A549 (cell line): ENCODE data around the gene CUX1. TPM values are rescaled to one million over a fixed set of nuclear protein-coding genes. Genes with fewer than 3 reads are reported as not detected.
A peak's percentile ranks its signal among the peaks of the same experiment; 100 is the strongest.

ENCODE experiments used
- ATAC-seq, 2 experiments: fragments of 200-7000 bp in 1 of 2; fragments of >200 bp in 1 of 2; cut with Nextera tagmentation in 1 of 2; cut with Tn5 transposase in 1 of 2; 3 replicates each; pipeline versions ENCODE4 v1.8.0 to v1.9.1; 2018 to 2020; ENCODE audit warnings: mild to moderate bottlenecking in 1 of 2, moderate library complexity in 1 of 2
- CTCF ChIA-PET: fragments of 300-600 bp; sonication (Branson Sonifier 250); formaldehyde crosslinking; extraction: SDS; loops from one replicate; lab custom pipeline; 2021; ENCODE audit warnings: antibody characterized with exemption, inconsistent platforms; lab: Yijun Ruan, JAX
- POLR2A ChIA-PET: fragments of 350-600 bp; formaldehyde crosslinking; extraction: SDS; loops from one replicate; lab custom pipeline; 2021; ENCODE audit warnings: antibody characterized with exemption, inconsistent platforms; lab: Yijun Ruan, JAX
- DNase-seq, 2 experiments: peaks; one replicate each; pipeline versions ENCODE4 v3.0.0 to v3.0.0-alpha.2; 2011 to 2016; ENCODE audit warnings: low read depth in 1 of 2, low spot score in 1 of 2
- FAIRE-seq: peaks from 2 replicates; lab custom pipeline; 2011; peaks lifted over from hg19 to GRCh38; lab: Jason Lieb, UNC
- H3K27ac ChIP-seq, 2 experiments: fragments of >200 bp; sonication (Bioruptor Twin); formaldehyde crosslinking; 3 replicates each; pipeline ENCODE4 v1.5.1; 2016 to 2017
- H3K4me1 ChIP-seq: fragments of >200 bp; sonication (Bioruptor Twin); formaldehyde crosslinking; 3 replicates; pipeline ENCODE4 v1.6.1; 2016
- H3K4me2 ChIP-seq: fragments of >200 bp; sonication (Bioruptor Twin); formaldehyde crosslinking; 3 replicates; pipeline ENCODE4 v1.6.1; 2016
- H3K4me3 ChIP-seq: fragments of >200 bp; sonication (Bioruptor Twin); formaldehyde crosslinking; 3 replicates; pipeline ENCODE4 v1.5.1; 2016
- H3K9me3 ChIP-seq: fragments of >200 bp; sonication (Bioruptor Twin); formaldehyde crosslinking; 3 replicates; pipeline ENCODE4 v1.6.1; 2016
- BCL3 ChIP-seq: fragments of >200 bp; sonication (Bioruptor Twin); formaldehyde crosslinking; IDR thresholded peaks from 3 replicates; pipeline ENCODE4 v1.6.1; 2016
- CBX8 ChIP-seq: fragments of 200-600 bp; sonication (generic); IDR thresholded peaks from 2 replicates; pipeline ENCODE4 v1.6.1; 2016
- CEBPB ChIP-seq, 2 experiments: fragments of >200 bp in 1 of 2; sonication (Bioruptor Twin) in 1 of 2; formaldehyde crosslinking in 1 of 2; IDR thresholded peaks; 2 replicates each; pipeline ENCODE4 v1.6.1; 2012 to 2016
- CHD4 ChIP-seq: fragments of 200-600 bp; sonication (generic); IDR thresholded peaks from 2 replicates; pipeline ENCODE4 v1.6.1; 2016; ENCODE audit warnings: antibody characterized with exemption, mild to moderate bottlenecking, borderline replicate concordance
- EHMT2 ChIP-seq: fragments of 200-600 bp; sonication (generic); IDR thresholded peaks from 2 replicates; pipeline ENCODE4 v1.6.1; 2016; ENCODE audit warnings: antibody characterized with exemption, low read depth, mild to moderate bottlenecking, moderate library complexity
- ELK1 ChIP-seq: fragments of 150-350 bp; IDR thresholded peaks from 2 replicates; pipeline ENCODE4 v1.6.1; 2014; ENCODE audit warnings: low read depth, mild to moderate bottlenecking, low read length
- EP300 ChIP-seq, 2 experiments: fragments of >200 bp; sonication (Bioruptor Twin); formaldehyde crosslinking; IDR thresholded peaks; 2 replicates in 1 of 2; 3 replicates in 1 of 2; pipeline ENCODE4 v1.6.1; 2016 to 2017
- FOSL2 ChIP-seq, 2 experiments: fragments of 450-650 bp in 1 of 2; fragments of >200 bp in 1 of 2; sonication (Bioruptor Twin) in 1 of 2; formaldehyde crosslinking; IDR thresholded peaks; 2 replicates each; pipeline versions ENCODE4 v1.5.0 to v1.6.1; 2016 to 2020; ENCODE audit warnings: mild to moderate bottlenecking in 1 of 2, moderate library complexity in 1 of 2
- FOXS1 ChIP-seq: fragments of 250-450 bp; sonication (Bioruptor Pico); IDR thresholded peaks from 2 replicates; pipeline ENCODE4 v1.5.0; 2020; ENCODE audit warnings: mild to moderate bottlenecking, moderate library complexity
- GATA3 ChIP-seq: IDR thresholded peaks from 2 replicates; pipeline ENCODE4 v1.6.1; 2012; ENCODE audit warnings: borderline replicate concordance
- HDAC2 ChIP-seq: fragments of 200-600 bp; sonication (generic); IDR thresholded peaks from 2 replicates; pipeline ENCODE4 v1.6.1; 2016
- HOXB13 ChIP-seq: fragments of 250-450 bp; sonication (Bioruptor Pico); IDR thresholded peaks from 2 replicates; pipeline ENCODE4 v1.5.0; 2020; ENCODE audit warnings: low read depth, mild to moderate bottlenecking, moderate library complexity
- HOXB5 ChIP-seq: fragments of 250-450 bp; sonication (Bioruptor Pico); IDR thresholded peaks from 2 replicates; pipeline ENCODE4 v1.5.0; 2020; ENCODE audit warnings: mild to moderate bottlenecking, moderate library complexity
- JUN ChIP-seq, 2 experiments: fragments of >200 bp; sonication (Bioruptor Twin); formaldehyde crosslinking; IDR thresholded peaks; 2 replicates in 1 of 2; 3 replicates in 1 of 2; pipeline ENCODE4 v1.6.1; 2016 to 2017
- MAZ ChIP-seq: fragments of 150-350 bp; IDR thresholded peaks from 2 replicates; pipeline ENCODE4 v1.6.1; 2014; ENCODE audit warnings: antibody characterized with exemption, low read depth, low read length, borderline replicate concordance
- MYC ChIP-seq: IDR thresholded peaks from 2 replicates; pipeline ENCODE4 v1.6.1; 2012; ENCODE audit warnings: mild to moderate bottlenecking, inconsistent platforms, low read length, improper control_type of control experiment, borderline replicate concordance
- NR3C1 ChIP-seq: fragments of >200 bp; sonication (Bioruptor Twin); formaldehyde crosslinking; IDR thresholded peaks from 3 replicates; pipeline ENCODE4 v1.6.1; 2017
- PHF8 ChIP-seq: fragments of 200-600 bp; sonication (generic); IDR thresholded peaks from 2 replicates; pipeline ENCODE4 v1.6.1; 2016; ENCODE audit warnings: low read depth, mild to moderate bottlenecking, antibody characterized with exemption, moderate library complexity, borderline replicate concordance
- POLR2A ChIP-seq: IDR thresholded peaks from 2 replicates; pipeline ENCODE4 v1.6.1; 2012; ENCODE audit warnings: mild to moderate bottlenecking, low read length
- POLR2AphosphoS2 ChIP-seq: conservative IDR thresholded peaks from 2 replicates; pipeline ENCODE4 v1.6.1; 2012; ENCODE audit warnings: low read length, improper control_type of control experiment, inconsistent platforms
- RARB ChIP-seq: fragments of 250-450 bp; sonication (Bioruptor Pico); IDR thresholded peaks from 2 replicates; pipeline ENCODE4 v1.8.0; 2021; ENCODE audit warnings: mild to moderate bottlenecking, moderate library complexity
- RCOR1 ChIP-seq: fragments of 150-350 bp; IDR thresholded peaks from 2 replicates; pipeline ENCODE4 v1.6.1; 2014; ENCODE audit warnings: antibody characterized with exemption, low read length, low read depth
- SMC3 ChIP-seq: fragments of >200 bp; sonication (Bioruptor Twin); formaldehyde crosslinking; IDR thresholded peaks from 3 replicates; pipeline ENCODE4 v1.6.1; 2018; ENCODE audit warnings: inconsistent platforms
- ZNF302 ChIP-seq: fragments of 250-450 bp; sonication (Bioruptor Pico); IDR thresholded peaks from 2 replicates; pipeline ENCODE4 v1.9.0; 2021; ENCODE audit warnings: inconsistent platforms, mild to moderate bottlenecking, moderate library complexity
- WGBS: methylation state at CpG from one replicate; pipeline ENCODE4 v1.1.6; 2017; ENCODE audit errors: missing lambda C conversion rate; 5-methylcytosine and 5-hydroxymethylcytosine counted together
- polyA plus RNA-seq, 4 experiments: library from polyadenylated mRNA; depleted of rRNA in 3 of 4; stranded (reverse); fragments of >200 nt; fragmentation: RNase III in 1 of 4; extraction: RNeasy Plus Mini Kit Qiagen cat#74134 plus additional on column Dnase treatment in 1 of 4; gene quantifications; 2 replicates in 3 of 4; 3 replicates in 1 of 4; pipeline ENCODE4 v1.2.3, GENCODE V29; 2011 to 2017
- TF ChIP-seq, protein P1 (sequence below): fragments of 450-650 bp; IDR thresholded peaks from 2 replicates; pipeline ENCODE4 v1.6.1; 2014; ENCODE audit warnings: antibody characterized with exemption

The CUX1 gene
- polyA plus RNA-seq, 2 of the 4 experiments (the other 2 are of a cell fraction) = 32.7 to 33.4 TPM

- TF ChIP-seq EP300 (IDR thresholded peaks at IDR 0.05) (peak in 1 of 2 experiments; percentile 45; a peak in 1 of 5 replicates), CEBPB (IDR thresholded peaks at IDR 0.05) (0 out of 4 replicates have a peak, but pooled peaks of 1 of the 2 experiments have one; percentile 19), HDAC2 (no peak), MYC (no peak), HOXB13 (CRISPR knock-in tag) (no peak), POLR2A (no peak), HOXB5 (CRISPR knock-in tag) (no peak), POLR2AphosphoS2 (no peak), MAZ (no peak), SMC3 (peak; percentile 19; the same call in 2 of the 3 replicates), NR3C1 (no peak), CHD4 (no peak)
These were observed 124.3 kb downstream of the CUX1 start (continued) for GRCh38 chr7:101941481-101942383.

DNA sequence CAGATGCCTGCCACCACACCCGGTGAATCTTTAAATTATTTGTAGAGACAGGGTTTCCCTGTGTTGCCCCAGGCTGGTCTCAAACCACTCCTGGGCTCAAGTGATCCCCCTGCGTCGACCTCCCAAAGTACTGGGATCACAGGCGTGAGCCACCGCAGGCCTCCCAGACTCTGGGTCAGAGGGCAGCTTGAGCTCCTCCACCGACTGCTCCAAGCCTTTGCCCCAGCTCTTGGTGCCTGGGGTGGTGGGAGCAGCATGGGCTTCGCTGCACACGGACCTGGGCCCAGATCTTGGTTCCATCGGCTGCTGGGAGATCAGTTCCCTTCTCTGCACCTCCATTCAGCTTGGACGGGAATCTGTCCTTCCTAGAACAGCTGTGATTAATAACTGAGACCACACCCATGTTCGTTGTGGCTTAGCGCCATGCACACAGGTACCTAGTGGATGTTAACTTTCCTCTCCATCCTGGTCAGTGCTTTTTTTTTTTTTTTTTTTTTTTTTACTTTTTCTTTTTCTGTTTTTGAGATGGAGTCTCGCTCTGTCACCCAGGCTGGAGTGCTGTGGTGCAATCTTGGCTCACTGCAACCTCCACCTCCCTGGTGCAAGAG is 125.3 kb downstream of the CUX1 start:
- ATAC-seq (peak in 1 of 2 experiments; percentile 24; a peak in 3 of 6 replicates), FAIRE-seq (no peak), DNase-seq (no peak)
- WGBS = 54% methylated on average over 9 of the region's 13 CpGs
- H3K27ac ChIP-seq = peak overlapping the region; percentile 94 to 96
- ChIA-PET POLR2A (interaction anchor here (0.6 to 1.4 kb wide), 4 partner anchors 22 to 86 kb away, joined by 3 to 6 read pairs (median 6); no protein-coding TSS in a partner anchor), CTCF (interaction anchor here (1.2 to 1.5 kb wide), 3 partner anchors 48 to 179 kb away, joined by 3 to 4 read pairs (median 3); no protein-coding TSS in a partner anchor)
- H3K4me1 ChIP-seq = peaks cover 54% of the 10 kb centered on the region
- peak overlapping the region; percentile 3; the same call in 1 of the 3 replicates for H3K4me3 ChIP-seq
- peaks cover 5% of the 10 kb centered on the region; the same call in 1 of the 3 replicates for H3K9me3 ChIP-seq
- peak overlapping the region; percentile 80 for H3K4me2 ChIP-seq
- TF ChIP-seq EHMT2 (no peak), MAZ (no peak), ELK1 (no peak), ZNF302 (CRISPR knock-in tag) (no peak), FOSL2 (IDR thresholded peaks at IDR 0.05) (no peak), FOSL2 (CRISPR knock-in tag; IDR thresholded peaks at IDR 0.05) (no peak), MYC (no peak), GATA3 (no peak), PHF8 (no peak), RARB (CRISPR knock-in tag) (no peak), BCL3 (no peak), FOXS1 (CRISPR knock-in tag) (no peak), CBX8 (no peak), JUN (IDR thresholded peaks at IDR 0.05) (no peak), RCOR1 (no peak)
- TF ChIP-seq, protein P1, sequence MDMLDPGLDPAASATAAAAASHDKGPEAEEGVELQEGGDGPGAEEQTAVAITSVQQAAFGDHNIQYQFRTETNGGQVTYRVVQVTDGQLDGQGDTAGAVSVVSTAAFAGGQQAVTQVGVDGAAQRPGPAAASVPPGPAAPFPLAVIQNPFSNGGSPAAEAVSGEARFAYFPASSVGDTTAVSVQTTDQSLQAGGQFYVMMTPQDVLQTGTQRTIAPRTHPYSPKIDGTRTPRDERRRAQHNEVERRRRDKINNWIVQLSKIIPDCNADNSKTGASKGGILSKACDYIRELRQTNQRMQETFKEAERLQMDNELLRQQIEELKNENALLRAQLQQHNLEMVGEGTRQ = no peak
